Breast epithelium (tissue), 4 donors: ENCODE measurements around the gene DYRK1A. TPM values are rescaled to one million over a fixed set of nuclear protein-coding genes. Genes with fewer than 3 reads are reported as not detected.

Experiments
- DNase-seq, 2 donors: peaks; one replicate each; pipeline ENCODE4 v3.0.0-alpha.2; 2019; ENCODE audit warnings: low spot score in 2 of 2
- H3K27ac ChIP-seq, 2 donors: fragments of 200-600 bp; sonication (generic) in 1 of 2; one replicate each; pipeline ENCODE4 v1.5.1; 2016 to 2019; ENCODE audit warnings: mild to moderate bottlenecking in 1 of 2
- H3K27me3 ChIP-seq, 2 donors: fragments of 200-600 bp; sonication (generic) in 1 of 2; one replicate each; pipeline versions ENCODE4 v1.5.1 to v1.6.0; 2017 to 2019; ENCODE audit warnings: control low read depth in 1 of 2, mild to moderate bottlenecking in 1 of 2
- H3K36me3 ChIP-seq: fragments of 200-600 bp; one replicate; pipeline ENCODE4 v1.5.1; 2019
- H3K4me1 ChIP-seq, 2 donors: fragments of 200-600 bp; sonication (generic); one replicate each; pipeline ENCODE4 v1.5.1; 2016 to 2019; ENCODE audit warnings: control low read depth in 1 of 2
- H3K4me3 ChIP-seq, 3 donors: fragments of 200-600 bp; sonication (generic); 1 replicate in 2 of 3; 2 replicates in 1 of 3; pipeline ENCODE4 v1.5.1; 2016 to 2019; ENCODE audit warnings: mild to moderate bottlenecking in 3 of 3, moderate library complexity in 2 of 3
- H3K9me3 ChIP-seq, 2 donors: fragments of 200-600 bp; sonication (generic) in 1 of 2; one replicate each; pipeline ENCODE4 v1.5.1; 2016 to 2019; ENCODE audit warnings: control low read depth in 1 of 2
- CTCF ChIP-seq, 3 donors: fragments of 450-650 bp; IDR thresholded peaks; one replicate each; pipeline ENCODE4 v1.5.1; 2016 to 2017; ENCODE audit warnings: antibody characterized with exemption in 3 of 3, mild to moderate bottlenecking in 3 of 3, moderate library complexity in 3 of 3
- POLR2A ChIP-seq: fragments of 450-650 bp; IDR thresholded peaks from one replicate; pipeline ENCODE4 v1.6.1; 2016; ENCODE audit warnings: antibody characterized with exemption, mild to moderate bottlenecking, moderate library complexity
- POLR2AphosphoS5 ChIP-seq, 3 donors: sonication (generic); formaldehyde crosslinking; IDR thresholded peaks; one replicate each; pipeline ENCODE4 v1.6.1; 2017; ENCODE audit warnings: antibody characterized with exemption in 3 of 3
- intact Hi-C: fragments of 100-400 bp; cut with DNase I; formaldehyde crosslinking; loops from one replicate; pipeline ENCODE4 v1.15.1; 2023; ENCODE audit warnings: low total_unique reads
- total RNA-seq, 3 donors: library from RNA; depleted of rRNA; stranded (reverse); fragments of >200 nt; gene quantifications; one replicate each; pipeline ENCODE4 v1.1.0, GENCODE V29; 2016

The DYRK1A gene
- total RNA-seq, 3 donors from 2014 or later, result 71.7 to 138 (median 93.1) TPM

- intact Hi-C loops, result no loop called here
- Histone ChIP-seq H3K4me1 (peaks cover 0 to 3% of the 10 kb centered on the region in 2 donors), H3K27ac (no peak overlapping the region)
These were observed 184.2 kb downstream of the DYRK1A start for GRCh38 chr21:37550618-37551330.

GRCh38 chr21:37551331-37551992 lies 184.9 kb downstream of the DYRK1A start:
- no peak overlapping the region for H3K27ac ChIP-seq
- no peaks in the 10 kb centered on the region for H3K27me3 ChIP-seq
- H3K36me3 ChIP-seq, result no peaks in the 10 kb centered on the region
- intact Hi-C loops, result no loop called here
- H3K4me1 ChIP-seq, result peaks cover 0 to 3% of the 10 kb centered on the region in 2 donors
- H3K4me3 ChIP-seq, result peak overlapping the region in 2 of 3 donors; percentile 2 to 42
- no peaks in the 10 kb centered on the region for H3K9me3 ChIP-seq
- TF ChIP-seq POLR2AphosphoS5 (IDR thresholded peaks at IDR 0.05), result no peak
- no peak for TF ChIP-seq POLR2A
- no peak for TF ChIP-seq CTCF (IDR thresholded peaks at IDR 0.05)
- DNase-seq, result no peak

More at GRCh38 chr21:37550618-37551330, 184.2 kb downstream of the DYRK1A start:
- Histone ChIP-seq H3K36me3 (no peaks in the 10 kb centered on the region), H3K27me3 (no peaks in the 10 kb centered on the region), H3K9me3 (no peaks in the 10 kb centered on the region), H3K4me3 (peak overlapping the region in 2 of 3 donors; percentile 2 to 42)
- no peak for TF ChIP-seq POLR2AphosphoS5 (IDR thresholded peaks at IDR 0.05)
- TF ChIP-seq CTCF (IDR thresholded peaks at IDR 0.05), result no peak
- TF ChIP-seq POLR2A, result no peak
- DNase-seq, result no peak

- TF ChIP-seq POLR2A (no peak), POLR2AphosphoS5 (IDR thresholded peaks at IDR 0.05) (no peak), CTCF (IDR thresholded peaks at IDR 0.05) (no peak)
- Histone ChIP-seq H3K27ac (no peak overlapping the region), H3K4me1 (peaks cover 0 to 3% of the 10 kb centered on the region in 2 donors), H3K27me3 (no peaks in the 10 kb centered on the region), H3K4me3 (no peak overlapping the region), H3K9me3 (no peaks in the 10 kb centered on the region), H3K36me3 (no peaks in the 10 kb centered on the region)
- intact Hi-C loops, result no loop called here
- DNase-seq, result no peak
These were observed 185.4 kb downstream of the DYRK1A start for GRCh38 chr21:37551993-37552355.

- H3K4me1 ChIP-seq, result peaks cover 0 to 3% of the 10 kb centered on the region in 2 donors
- no peak for DNase-seq
- H3K9me3 ChIP-seq, result no peaks in the 10 kb centered on the region
- no peak overlapping the region for H3K4me3 ChIP-seq
- intact Hi-C loops, result no loop called here
- TF ChIP-seq POLR2AphosphoS5 (IDR thresholded peaks at IDR 0.05) (no peak), POLR2A (no peak), CTCF (IDR thresholded peaks at IDR 0.05) (no peak)
- H3K36me3 ChIP-seq, result no peaks in the 10 kb centered on the region
- no peaks in the 10 kb centered on the region for H3K27me3 ChIP-seq
- H3K27ac ChIP-seq, result no peak overlapping the region
These were observed 186.0 kb downstream of the DYRK1A start for GRCh38 chr21:37552496-37553029.

- intact Hi-C loops, result no loop called here
- Histone ChIP-seq H3K36me3 (no peaks in the 10 kb centered on the region), H3K4me3 (no peak overlapping the region), H3K27me3 (no peaks in the 10 kb centered on the region), H3K27ac (no peak overlapping the region), H3K4me1 (peaks cover 0 to 3% of the 10 kb centered on the region in 2 donors), H3K9me3 (no peaks in the 10 kb centered on the region)
- no peak for DNase-seq
- TF ChIP-seq POLR2A (no peak), POLR2AphosphoS5 (IDR thresholded peaks at IDR 0.05) (no peak), CTCF (IDR thresholded peaks at IDR 0.05) (no peak)
These were observed 186.5 kb downstream of the DYRK1A start for GRCh38 chr21:37553078-37553481.
